ENCODE results near the gene GIPC1. TPM values are rescaled to one million over a fixed set of nuclear protein-coding genes. Genes with fewer than 3 reads are reported as not detected.
A peak's percentile ranks its signal among the peaks of the same experiment; 100 is the strongest.
"Not testable (repeated sequence)": the region's sequence is repeated elsewhere in the genome, so short reads cannot be mapped to it uniquely, and the experiment has no call there.

Gene GIPC1
- total RNA-seq, 3 donors from 2014 or later: 199 to 374 (median 300) TPM

GRCh38 chr19:14467816-14468215, 28.1 kb downstream of the GIPC1 start:
- ATAC-seq: no peak
- intact Hi-C loops (cut with DNase I, micrococcal nuclease): no loop called here
- no peaks in the 10 kb centered on the region for H3K36me3 ChIP-seq (ENCODE audit: low read depth)

DNA sequence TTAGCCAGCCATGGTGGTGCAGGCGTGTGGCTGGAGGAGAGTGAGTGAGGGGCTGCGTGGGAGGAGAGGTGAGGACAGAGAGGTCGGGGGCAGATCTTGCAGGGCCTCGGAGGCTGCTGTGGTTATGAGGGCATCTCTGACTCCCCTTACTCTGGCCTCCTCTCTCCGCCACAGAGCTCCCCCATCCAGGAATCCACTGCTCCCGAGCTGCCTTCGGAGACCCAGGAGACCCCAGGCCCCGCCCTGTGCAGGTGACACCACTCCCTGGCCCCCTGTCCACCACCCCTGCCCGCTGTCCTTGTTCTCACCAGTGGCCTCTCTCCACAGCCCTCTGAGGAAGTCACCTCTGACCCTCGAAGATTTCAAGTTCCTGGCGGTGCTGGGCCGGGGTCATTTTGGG, 28.5 kb downstream of the GIPC1 start:
- TF ChIP-seq CTCF (IDR thresholded peaks at IDR 0.05): no peak
- no peak for ATAC-seq
- intact Hi-C loops (cut with DNase I, micrococcal nuclease): no loop called here
- no peaks in the 10 kb centered on the region for H3K36me3 ChIP-seq (ENCODE audit: low read depth)
- H3K4me1 ChIP-seq (ENCODE audit: low read depth): peaks cover 5% of the 10 kb centered on the region
- no peaks in the 10 kb centered on the region for H3K9me3 ChIP-seq
- no peak for DNase-seq
- H3K4me3 ChIP-seq: no peak overlapping the region

More at GRCh38 chr19:14467816-14468215, 28.1 kb downstream of the GIPC1 start:
- TF ChIP-seq CTCF (IDR thresholded peaks at IDR 0.05): no peak
- DNase-seq: no peak
- peaks cover 9% of the 10 kb centered on the region for H3K4me1 ChIP-seq (ENCODE audit: low read depth)
- H3K4me3 ChIP-seq: no peak overlapping the region
- no peaks in the 10 kb centered on the region for H3K9me3 ChIP-seq

DNA sequence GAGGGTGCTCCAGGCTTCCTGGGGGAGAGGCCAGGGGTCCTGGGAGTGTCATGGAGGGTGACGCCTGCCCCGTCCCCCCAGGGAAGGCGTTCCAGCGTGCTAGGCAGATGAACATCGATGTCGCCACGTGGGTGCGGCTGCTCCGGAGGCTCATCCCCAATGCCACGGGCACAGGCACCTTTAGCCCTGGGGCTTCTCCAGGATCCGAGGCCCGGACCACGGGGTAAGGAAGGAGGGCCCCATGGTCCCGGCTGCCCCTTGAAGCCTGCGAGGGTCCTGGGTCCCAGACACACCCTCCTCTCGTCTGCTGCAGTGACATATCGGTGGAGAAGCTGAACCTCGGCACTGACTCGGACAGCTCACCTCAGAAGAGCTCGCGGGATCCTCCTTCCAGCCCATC, 32.2 kb downstream of the GIPC1 start:
- intact Hi-C loops (cut with DNase I, micrococcal nuclease): no loop called here

DNA sequence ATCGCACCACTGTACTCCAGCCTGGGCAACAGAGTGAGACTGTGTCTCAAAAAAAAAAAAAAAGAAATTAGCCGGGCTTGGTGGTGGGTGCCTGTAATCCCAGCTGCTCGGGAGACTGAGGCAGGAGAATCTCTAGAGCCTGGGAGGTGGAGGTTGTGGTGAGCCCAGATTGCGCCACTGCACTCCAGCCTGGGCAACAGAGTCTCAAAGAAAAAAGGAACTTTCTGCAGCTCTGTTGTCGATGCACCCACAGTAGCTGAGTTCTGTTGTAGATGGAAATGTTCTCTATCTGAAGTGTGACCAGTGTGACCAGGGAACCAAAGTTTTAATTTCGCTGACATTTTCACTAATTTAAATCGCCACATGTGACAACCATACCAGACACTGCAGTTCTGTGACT, 33.5 kb downstream of the GIPC1 start:
- intact Hi-C loops (cut with DNase I, micrococcal nuclease); H3K36me3 ChIP-seq (ENCODE audit: low read depth): not testable (repeated sequence)

More for the DNA sequence above, 32.2 kb downstream of the GIPC1 start:
- H3K4me1 ChIP-seq (ENCODE audit: low read depth): no peaks in the 10 kb centered on the region
- ATAC-seq: no peak
- TF ChIP-seq CTCF (IDR thresholded peaks at IDR 0.05): no peak
- H3K4me3 ChIP-seq: no peak overlapping the region
- DNase-seq: no peak
- no peaks in the 10 kb centered on the region for H3K9me3 ChIP-seq
- H3K36me3 ChIP-seq (ENCODE audit: low read depth): no peaks in the 10 kb centered on the region

DNA sequence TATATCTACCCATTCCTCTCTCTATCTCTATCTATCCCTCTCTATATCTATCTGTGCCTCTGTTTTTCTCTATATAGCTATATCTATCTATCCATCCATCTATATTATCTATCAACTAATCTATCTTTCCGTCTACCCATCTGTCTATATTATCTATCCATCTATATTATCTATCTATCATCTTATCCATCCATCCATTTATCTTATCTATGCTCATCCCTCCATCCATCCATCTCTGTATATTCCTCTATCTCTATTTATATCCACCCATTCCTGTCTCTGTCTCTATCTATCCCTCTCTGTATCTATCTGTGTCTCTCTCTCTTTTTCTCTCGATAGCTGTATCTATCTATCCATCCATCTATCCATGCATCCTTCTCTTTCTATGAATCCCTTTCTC, 35.0 kb downstream of the GIPC1 start:
- no peaks in the 10 kb centered on the region for H3K4me1 ChIP-seq (ENCODE audit: low read depth)
- TF ChIP-seq CTCF (IDR thresholded peaks at IDR 0.05): no peak
- no peaks in the 10 kb centered on the region for H3K9me3 ChIP-seq
- DNase-seq (no peak), ATAC-seq (no peak)
- intact Hi-C loops (cut with DNase I, micrococcal nuclease): no loop called here
- no peaks in the 10 kb centered on the region for H3K36me3 ChIP-seq (ENCODE audit: low read depth)
- no peak overlapping the region for H3K4me3 ChIP-seq

More for the DNA sequence above, 33.5 kb downstream of the GIPC1 start:
- ATAC-seq; DNase-seq; H3K4me1 ChIP-seq (ENCODE audit: low read depth); H3K4me3 ChIP-seq; H3K9me3 ChIP-seq: not testable (repeated sequence)

DNA sequence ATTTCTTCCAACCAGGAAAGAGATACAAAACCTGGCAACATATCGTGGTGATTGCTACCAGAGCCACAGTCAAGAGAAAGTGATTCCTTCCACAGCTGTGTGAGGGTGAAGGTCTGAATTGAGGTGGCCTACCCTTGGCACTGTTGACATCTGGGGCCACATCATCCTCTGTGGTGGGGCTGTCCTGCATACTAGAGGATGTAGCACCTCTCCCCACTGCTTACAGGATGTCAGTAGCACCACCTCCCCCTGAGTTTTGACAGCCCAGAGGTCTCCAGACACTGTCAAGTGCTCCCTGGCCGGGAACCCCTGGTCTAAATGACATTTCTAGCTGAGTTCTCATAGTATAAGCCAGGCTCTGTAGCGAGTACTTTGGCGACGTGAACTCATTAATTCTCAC, 36.2 kb downstream of the GIPC1 start:
- DNase-seq (no peak), ATAC-seq (peak; percentile 55)
- TF ChIP-seq CTCF (IDR thresholded peaks at IDR 0.05): no peak
- no peaks in the 10 kb centered on the region for H3K36me3 ChIP-seq (ENCODE audit: low read depth)
- H3K4me3 ChIP-seq: no peak overlapping the region
- intact Hi-C loops (cut with DNase I, micrococcal nuclease): no loop called here
- no peaks in the 10 kb centered on the region for H3K4me1 ChIP-seq (ENCODE audit: low read depth)
- H3K9me3 ChIP-seq: no peaks in the 10 kb centered on the region

DNA sequence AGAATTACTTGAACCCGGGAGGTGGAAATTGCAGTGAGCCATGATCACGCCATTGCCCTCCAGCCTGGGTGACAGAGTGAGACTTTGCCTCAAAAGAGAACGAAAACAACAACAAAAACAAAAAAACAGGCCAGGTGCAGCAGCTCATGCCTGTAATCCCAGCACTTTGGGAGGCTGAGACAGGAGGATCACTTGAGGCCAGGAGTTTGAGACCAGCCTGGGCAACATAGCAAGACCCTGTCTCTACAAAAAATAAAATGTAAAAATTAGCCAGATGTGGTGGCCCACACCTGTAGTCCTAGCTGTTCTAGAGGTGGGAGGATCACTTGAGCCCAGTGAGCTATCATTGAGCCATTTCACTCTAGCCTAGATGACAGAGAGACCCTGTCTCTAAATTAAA, 43.6 kb downstream of the GIPC1 start:
- H3K4me1 ChIP-seq (ENCODE audit: low read depth); H3K36me3 ChIP-seq (ENCODE audit: low read depth); intact Hi-C loops (cut with DNase I, micrococcal nuclease); DNase-seq; H3K9me3 ChIP-seq; H3K4me3 ChIP-seq; ATAC-seq: not testable (repeated sequence)

All from mucosa of descending colon (tissue), 3 donors.